CD4-positive, alpha-beta T cell treated with Interleukin-15 for 4 hours (primary cell): Measurements from ENCODE around the gene GOLGA6C.
"Not testable (repeated sequence)": the region's sequence is repeated elsewhere in the genome, so short reads cannot be mapped to it uniquely, and the experiment has no call there.

ENCODE experiments used
- DNase-seq: peaks from one replicate; pipeline ENCODE4 v3.0.0-alpha.2; 2020; ENCODE audit warnings: low spot score

The GOLGA6C gene, protein sequence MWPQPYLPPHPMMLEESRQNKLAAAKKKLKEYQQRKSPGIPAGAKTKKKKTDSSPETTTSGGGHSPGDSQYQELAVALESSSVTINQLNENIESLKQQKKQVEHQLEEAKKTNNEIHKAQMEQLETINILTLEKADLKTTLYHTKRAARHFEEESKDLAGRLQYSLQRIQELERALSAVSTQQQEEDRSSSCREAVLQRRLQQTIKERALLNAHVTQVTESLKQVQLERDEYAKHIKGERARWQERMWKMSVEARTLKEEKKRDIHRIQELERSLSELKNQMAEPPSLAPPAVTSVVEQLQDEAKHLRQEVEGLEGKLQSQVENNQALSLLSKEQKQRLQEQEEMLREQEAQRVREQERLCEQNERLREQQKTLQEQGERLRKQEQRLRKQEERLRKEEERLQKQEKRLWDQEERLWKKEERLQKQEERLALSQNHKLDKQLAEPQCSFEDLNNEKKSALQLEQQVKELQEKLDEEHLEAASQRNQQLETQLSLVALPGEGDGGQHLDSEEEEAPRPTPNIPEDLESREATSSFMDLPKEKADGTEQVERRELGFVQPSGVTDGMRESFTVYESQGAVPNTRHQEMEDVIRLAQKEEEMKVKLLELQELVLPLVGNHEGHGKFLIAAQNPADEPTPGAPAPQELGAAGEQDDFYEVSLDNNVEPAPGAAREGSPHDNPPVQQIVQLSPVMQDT

DNA sequence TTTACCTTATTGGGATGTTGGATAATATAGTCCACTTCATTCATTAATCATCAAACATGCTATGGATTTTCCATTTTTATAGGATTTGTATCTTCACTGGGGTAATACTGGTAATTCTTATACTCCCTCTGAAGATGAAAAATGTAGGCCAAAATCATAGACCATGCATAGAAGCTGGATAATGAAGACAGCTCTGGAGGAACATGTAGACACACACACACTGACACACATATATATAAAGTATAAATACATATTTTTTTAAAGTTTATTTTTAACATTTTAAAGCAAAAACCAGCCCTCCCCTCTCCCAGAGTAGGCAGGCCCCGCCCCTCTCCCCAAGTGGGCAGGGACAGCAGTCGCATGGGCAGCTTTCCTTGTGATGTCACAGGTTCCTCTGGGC, at the start of gene GOLGA6C:
Gene GOLGA6C (plus strand): TSS at position 301 of the 400 bp plus-strand sequence. CDS start 265 bp downstream, outside the sequence.
- DNase-seq = not testable (repeated sequence)

- DNase-seq = no peak
Observed at GRCh38 chr15:75208501-75209288, 49.4 kb upstream of the GOLGA6C start.

- DNase-seq = no peak
Observed at GRCh38 chr15:75209289-75209676, 48.9 kb upstream of the GOLGA6C start.

- no peak for DNase-seq
Observed at GRCh38 chr15:75210811-75211230, 47.3 kb upstream of the GOLGA6C start.

- DNase-seq = no peak
Observed at GRCh38 chr15:75211436-75212199, 46.5 kb upstream of the GOLGA6C start.

GRCh38 chr15:75212200-75212858, 45.8 kb upstream of the GOLGA6C start:
- DNase-seq = no peak

- no peak for DNase-seq
Observed at GRCh38 chr15:75213212-75213767, 44.8 kb upstream of the GOLGA6C start.

- DNase-seq = no peak
Observed at GRCh38 chr15:75213768-75214221, 44.3 kb upstream of the GOLGA6C start.

DNA sequence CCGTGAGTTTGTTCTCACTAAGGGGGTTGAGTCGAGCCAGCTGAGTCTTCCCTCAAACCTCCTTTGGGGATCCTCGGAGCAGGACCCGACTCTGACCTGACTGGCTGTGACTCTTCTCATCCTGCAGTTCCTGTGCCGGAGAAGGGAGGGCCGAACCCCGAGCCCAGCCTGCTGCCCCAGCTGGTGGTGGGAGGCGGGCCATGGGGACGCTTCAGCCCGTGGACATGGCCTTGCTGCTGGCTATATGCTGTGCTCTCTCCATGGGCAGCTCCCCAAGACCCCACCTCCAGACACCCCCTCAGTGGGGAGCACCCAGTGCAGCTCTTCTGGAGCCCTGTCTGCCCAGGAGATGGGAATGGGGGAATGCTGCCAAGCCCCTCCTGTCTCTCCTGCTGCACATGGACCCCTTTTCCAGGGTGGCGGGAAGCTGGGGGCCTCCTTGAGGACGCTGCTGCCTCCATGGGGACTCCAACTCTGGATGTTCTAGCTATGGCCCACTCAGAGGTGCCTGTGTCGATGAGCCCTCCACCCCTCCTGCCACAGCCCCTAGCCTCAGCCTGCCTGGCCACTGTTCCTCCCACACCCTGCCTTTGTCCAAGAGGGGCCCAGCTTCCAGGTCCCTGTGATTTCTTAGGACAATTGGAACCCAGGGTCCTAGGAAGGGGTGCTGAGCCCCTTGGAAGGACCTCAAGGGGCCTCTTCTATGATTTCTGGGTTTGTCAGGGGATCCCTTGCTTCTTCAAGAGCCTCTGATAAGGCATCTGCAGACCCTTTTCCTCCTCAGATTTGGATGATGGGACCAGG, 43.6 kb upstream of the GOLGA6C start:
- DNase-seq = no peak

DNA sequence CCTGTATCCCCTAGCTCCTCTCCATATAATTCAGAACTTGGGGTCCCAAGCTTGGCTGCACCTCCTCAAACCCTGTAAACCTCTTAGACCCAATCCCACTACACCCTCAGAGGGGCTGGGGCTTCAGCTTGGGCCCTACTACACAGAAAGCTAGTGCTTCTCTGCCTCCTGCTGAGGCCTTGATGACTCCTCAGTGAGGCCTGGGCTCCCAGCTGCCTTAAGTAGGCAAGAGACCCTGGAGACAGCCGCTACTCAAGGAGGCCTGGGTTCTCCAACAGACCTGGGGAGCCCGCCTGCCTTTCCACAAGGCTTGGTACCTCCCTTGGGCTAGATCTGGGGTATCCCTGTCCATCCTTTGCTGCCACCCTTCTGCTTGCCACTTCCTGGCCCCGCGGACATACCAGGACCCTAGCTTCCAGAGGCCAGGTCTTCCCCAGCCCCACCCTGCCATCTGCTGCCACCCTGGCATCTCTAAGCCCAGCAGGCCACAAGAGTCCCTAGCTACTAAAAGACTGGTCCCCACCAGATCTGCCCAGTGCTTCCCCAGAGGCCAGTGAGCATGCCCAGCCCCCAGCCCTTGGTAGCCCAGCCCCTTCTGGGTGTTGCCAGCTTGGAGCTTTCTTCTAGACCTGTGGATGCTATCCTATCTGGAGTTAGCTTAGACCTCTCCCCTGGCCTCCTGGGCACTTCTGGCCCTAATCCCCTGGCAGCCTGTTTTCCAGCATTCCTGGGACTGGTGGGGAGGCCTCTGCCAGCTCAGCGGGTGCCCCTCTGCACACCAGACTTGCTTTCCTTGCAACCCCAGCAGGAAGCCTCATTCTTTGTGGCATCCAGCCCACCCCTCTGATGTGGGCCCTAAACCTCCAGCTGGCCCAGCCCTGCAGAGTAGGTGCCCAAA, 42.8 kb upstream of the GOLGA6C start:
- DNase-seq = no peak

DNA sequence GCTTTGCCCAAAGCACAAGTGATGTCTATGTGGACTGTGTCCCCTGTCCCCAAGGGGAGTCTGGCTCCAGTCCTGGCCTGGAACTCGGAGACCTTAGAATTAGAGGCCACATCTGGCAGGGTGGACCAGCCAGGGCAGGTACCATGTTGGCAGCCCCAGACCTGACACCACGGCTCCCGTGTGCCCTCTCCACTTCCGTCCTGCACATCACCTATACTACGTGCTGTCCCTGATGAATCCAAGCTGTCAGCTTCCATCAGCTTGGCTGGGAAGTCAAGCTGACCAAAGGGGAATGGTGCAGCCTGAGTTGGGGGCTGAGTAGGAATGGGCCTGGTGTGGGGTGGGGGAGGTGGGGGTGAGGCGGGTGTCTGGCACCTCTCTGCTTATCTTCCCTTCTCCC, 41.1 kb upstream of the GOLGA6C start:
- no peak for DNase-seq

DNA sequence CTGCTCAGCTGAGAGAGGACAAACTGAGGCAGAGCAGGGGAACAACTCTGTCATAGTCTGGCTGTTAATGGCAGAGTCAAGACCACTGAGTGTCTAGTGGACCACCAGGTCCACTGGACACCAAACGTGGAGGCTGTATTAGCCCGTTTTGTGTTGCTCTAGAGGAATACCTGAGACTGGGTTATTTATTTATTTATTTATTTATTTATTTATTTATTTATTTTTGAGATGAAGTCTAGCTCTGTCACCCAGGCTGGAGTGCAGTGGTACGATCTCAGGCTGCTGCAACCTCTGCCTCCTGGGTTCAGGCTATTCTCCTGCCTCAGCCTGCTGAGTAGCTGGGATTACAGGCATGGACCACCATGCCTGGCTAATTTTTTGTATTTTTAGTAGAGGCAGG, 40.6 kb upstream of the GOLGA6C start:
- DNase-seq = not testable (repeated sequence)

DNA sequence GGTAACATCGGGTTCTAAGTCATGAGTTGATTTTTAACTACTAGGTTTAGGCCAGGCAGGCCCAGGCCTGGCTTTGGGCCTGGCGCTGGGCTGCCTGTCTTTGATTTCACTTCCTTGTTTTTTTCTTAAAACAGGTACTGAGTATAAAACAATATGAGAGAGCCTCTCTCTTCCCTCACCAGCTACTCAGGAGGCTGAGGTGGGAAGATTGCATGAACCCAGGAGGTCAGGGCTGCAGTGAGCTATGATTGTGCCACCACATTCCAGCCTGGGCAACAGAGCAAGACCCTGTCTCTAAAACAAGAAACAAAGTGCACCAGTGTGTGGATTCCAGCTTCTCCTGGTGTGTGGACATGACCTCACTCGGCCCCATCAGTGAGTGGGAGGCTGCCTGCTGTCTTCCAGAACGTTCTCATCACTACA, 38.6 kb upstream of the GOLGA6C start:
- not testable (repeated sequence) for DNase-seq

DNA sequence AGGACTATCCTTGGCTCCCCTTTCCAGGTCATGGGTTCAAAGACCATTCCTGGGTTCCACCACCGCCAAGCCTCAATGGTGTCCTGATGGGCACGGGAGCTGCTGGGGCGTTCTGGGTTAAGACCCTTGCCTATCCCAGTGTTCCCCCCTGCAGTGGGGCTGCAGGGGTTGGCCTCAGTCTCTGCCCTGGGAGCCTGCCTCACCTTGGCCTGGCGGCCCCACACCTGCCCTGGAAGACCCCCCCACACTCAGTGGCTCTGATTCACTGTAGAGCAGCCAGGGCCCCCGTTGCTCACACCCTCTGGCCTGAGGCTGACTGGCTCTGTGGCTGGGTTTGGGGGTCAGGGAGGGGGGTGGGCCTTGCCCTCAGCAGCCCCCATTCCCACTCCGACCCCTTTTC, 34.4 kb upstream of the GOLGA6C start:
- no peak for DNase-seq

DNA sequence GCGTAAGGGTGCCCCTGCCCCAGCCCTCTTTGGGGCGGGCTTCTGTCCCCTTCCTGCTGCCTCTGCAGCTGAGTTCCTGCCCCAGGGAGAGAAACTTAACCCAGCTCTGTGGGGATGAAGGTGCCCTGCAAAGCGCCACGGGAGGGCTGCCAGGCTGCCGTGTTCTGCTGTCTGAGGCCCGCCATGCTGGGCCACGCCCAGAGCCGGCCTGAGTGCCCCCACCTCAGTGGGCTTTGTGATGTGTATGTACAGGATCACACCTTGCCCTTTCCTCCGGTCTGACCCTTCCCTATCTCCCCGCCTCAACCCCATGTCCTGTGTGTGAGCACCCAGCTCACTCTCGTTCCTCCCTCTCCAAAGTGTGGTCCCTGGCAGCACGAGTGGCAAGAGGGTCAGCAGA, 33.9 kb upstream of the GOLGA6C start:
- DNase-seq = no peak

DNA sequence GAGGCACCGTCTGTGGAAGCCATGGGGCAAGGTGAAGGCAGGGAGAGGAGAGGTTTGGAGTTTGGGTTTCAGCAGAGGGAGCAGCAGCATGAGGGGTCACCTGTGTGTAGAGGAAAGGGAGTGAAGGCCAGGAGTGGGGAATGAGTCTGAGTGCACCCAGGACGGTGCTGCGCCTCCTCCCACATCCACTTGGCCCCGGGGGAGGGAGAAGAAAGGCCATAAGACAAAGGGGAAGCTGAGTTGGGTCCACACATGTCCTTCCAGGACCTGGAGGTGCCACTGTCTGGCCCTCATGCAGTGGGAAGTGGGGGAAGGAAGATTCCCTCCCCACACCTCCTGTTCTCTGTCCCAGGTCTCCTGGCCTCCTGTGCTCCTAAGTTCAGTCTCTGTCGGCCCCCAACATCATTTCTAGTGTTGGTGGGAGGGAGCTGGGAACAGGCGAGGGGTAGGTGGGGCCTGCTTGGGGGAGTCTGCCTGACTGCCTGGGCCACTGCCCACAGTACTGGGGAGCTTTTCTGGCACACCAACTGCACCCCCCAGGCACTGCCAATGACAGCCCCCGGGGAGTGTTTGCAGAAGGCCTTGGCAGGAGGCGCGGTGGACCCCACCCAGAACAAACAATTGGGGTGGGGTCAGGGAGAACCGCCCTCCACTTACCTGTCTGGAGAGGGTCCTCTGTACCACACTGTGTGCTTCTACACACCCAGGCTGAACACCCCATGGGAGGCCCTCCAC, 32.9 kb upstream of the GOLGA6C start:
- not testable (repeated sequence) for DNase-seq

GRCh38 chr15:75225951-75226732, 32.0 kb upstream of the GOLGA6C start:
- no peak for DNase-seq
